Activated CD8-positive, alpha-beta memory T cell treated with anti-CD3 and anti-CD28 coated beads for 36 hours (primary cell): ENCODE results near the gene SORCS2. TPM values are rescaled to one million over a fixed set of nuclear protein-coding genes. Genes with fewer than 3 reads are reported as not detected.

Experiments
- CTCF ChIA-PET: fragments of 350-600 bp; sonication (Branson Sonifier 250); formaldehyde crosslinking; loops from one replicate; lab custom pipeline; 2021; ENCODE audit warnings: antibody characterized with exemption; lab: Charles Lee
- POLR2A ChIA-PET: fragments of 350-600 bp; sonication (Branson Sonifier 250); formaldehyde crosslinking; loops from one replicate; lab custom pipeline; 2021; ENCODE audit warnings: antibody characterized with exemption; lab: Charles Lee
- total RNA-seq, 2 experiments: library from RNA; stranded (reverse); gene quantifications; one replicate each; pipeline ENCODE4 v1.2.3, GENCODE V29; 2021

The SORCS2 gene
- total RNA-seq, 2 experiments from 2014 or later: not detected

DNA sequence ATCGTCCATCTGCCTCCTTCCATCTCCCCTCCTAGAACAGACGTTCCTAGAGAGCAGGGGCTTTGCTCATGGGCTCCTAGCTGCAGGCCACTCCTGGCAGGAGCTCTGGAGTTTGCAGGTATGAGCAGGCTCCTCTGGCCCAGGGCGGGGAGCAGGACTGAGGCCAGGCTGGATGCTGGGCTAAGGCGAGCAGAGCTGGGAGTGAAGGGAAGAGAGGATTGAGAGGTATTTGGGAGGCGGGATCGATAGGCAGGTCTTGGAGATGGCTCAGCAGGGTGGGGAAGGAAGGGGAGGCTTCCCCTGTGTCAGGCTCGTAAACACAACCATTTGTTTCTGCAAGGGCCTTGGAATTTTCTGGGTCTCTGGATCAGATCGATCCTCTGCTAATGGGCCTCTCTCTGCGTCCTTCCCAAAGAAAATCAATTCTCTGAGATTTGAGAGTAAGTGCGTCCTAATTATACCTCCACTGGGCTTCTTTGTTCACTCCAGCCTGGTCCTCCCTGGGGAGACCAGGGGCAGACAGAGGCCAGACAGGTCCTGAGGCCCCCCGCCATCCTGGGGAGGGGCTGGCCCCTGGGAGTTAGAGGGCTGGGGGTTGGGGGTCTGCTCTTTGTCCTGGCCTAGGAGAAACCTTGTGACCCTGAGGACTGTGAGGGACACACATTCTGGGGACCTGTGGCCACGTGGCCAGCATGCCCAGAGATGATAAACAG, 337.2 kb downstream of the SORCS2 start:
- CTCF ChIA-PET: no interaction called here
- POLR2A ChIA-PET: no interaction called here

DNA sequence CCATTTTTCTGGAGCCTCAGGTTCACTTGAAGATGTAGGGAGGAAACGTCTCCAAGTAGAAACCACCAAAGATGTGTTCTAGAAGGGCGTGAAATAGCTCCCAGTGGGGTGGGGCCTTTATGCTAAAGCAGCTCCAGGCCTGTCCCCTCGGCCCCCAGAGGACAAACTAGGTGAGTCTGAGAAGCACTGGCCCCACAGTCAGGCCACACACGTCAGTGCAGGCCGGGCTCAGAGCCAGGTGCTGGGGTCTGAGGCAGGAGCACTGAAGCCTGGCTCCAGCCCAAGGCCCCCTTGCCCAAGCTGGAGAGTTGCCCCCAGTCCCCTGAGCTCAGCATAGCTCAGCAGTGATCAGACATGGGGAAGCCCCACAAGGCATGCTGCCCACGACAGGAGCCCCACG, 337.7 kb downstream of the SORCS2 start:
- CTCF ChIA-PET: no interaction called here
- POLR2A ChIA-PET: no interaction called here

GRCh38 chr4:7530932-7531639, 338.7 kb downstream of the SORCS2 start:
- ChIA-PET POLR2A (no interaction called here), CTCF (no interaction called here)

GRCh38 chr4:7531640-7531994, 339.3 kb downstream of the SORCS2 start:
- POLR2A ChIA-PET: no interaction called here
- CTCF ChIA-PET: no interaction called here

- ChIA-PET POLR2A (no interaction called here), CTCF (no interaction called here)
These were observed 339.7 kb downstream of the SORCS2 start for GRCh38 chr4:7532043-7532442.

DNA sequence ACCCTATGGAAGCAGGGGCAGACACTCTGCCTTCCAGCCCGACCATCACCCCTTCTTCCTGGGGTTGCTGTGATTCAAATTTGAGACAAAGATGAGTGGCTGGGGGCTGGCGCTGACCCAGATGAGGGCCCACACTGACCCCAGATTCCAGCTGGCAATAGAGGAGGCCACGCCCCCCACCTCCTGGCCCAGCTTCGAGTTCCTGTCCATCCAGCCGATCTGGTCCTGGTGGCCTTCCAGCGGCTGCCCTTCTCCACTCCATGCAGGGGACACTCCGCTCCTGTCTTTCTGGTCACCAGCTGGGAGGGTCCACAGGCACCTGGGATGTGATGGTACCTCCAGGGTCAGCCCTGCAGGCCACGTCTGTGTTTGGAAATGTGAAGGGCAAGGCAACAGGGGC, 340.9 kb downstream of the SORCS2 start:
- ChIA-PET POLR2A (no interaction called here), CTCF (no interaction called here)

DNA sequence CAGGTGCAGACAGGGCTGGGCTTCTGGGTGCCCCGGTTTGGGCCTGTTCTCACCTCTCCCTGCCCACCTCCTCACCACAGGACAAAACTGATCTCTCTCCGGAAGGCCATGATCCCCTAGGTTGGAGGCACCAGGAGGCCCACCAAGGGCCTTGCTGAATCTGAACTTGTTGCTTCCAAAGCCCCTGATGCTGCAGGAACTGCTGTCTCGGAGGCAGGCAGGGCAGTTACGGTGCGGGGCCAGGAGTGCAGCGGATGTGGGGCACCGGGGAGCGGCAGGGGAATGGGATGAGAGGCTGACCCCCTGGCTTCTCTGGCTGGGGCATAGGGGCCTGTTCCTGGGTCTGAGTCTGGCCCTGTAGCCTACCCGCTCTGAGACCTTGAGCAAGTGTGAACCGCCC, 342.8 kb downstream of the SORCS2 start:
- POLR2A ChIA-PET: no interaction called here
- CTCF ChIA-PET: no interaction called here

DNA sequence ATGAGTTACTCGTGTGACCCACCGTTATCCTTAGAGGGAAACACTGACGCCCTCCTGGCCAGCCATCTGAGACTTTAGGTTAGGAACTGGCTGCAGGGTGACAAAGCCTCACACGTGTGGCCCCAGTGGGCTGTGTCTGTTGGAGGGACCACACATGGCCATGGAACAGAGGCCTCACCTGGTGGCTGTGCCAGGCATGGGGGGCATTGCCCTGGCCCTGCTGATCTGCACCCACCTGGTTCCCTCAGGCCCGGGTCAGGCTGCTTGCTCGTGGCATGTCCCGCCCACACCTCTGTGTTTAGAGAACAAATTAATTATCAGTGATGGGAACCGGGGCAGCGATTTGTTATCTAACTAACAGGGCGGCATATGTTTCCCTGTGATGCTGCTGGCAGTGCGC, 343.3 kb downstream of the SORCS2 start:
- POLR2A ChIA-PET: no interaction called here
- CTCF ChIA-PET: no interaction called here

- CTCF ChIA-PET: no interaction called here
These were observed 344.5 kb downstream of the SORCS2 start for GRCh38 chr4:7536876-7537275.

GRCh38 chr4:7537853-7538400, 345.6 kb downstream of the SORCS2 start:
- ChIA-PET POLR2A (no interaction called here), CTCF (no interaction called here)

More at GRCh38 chr4:7536876-7537275, 344.5 kb downstream of the SORCS2 start:
- POLR2A ChIA-PET: no interaction called here

GRCh38 chr4:7538518-7538917, 346.2 kb downstream of the SORCS2 start:
- POLR2A ChIA-PET: no interaction called here
- CTCF ChIA-PET: no interaction called here

- POLR2A ChIA-PET: no interaction called here
- CTCF ChIA-PET: no interaction called here
These were observed 346.8 kb downstream of the SORCS2 start for GRCh38 chr4:7539186-7539585.

GRCh38 chr4:7539659-7540058, 347.3 kb downstream of the SORCS2 start:
- ChIA-PET CTCF (no interaction called here), POLR2A (no interaction called here)

GRCh38 chr4:7540206-7540605, 347.9 kb downstream of the SORCS2 start:
- ChIA-PET POLR2A (no interaction called here), CTCF (no interaction called here)

DNA sequence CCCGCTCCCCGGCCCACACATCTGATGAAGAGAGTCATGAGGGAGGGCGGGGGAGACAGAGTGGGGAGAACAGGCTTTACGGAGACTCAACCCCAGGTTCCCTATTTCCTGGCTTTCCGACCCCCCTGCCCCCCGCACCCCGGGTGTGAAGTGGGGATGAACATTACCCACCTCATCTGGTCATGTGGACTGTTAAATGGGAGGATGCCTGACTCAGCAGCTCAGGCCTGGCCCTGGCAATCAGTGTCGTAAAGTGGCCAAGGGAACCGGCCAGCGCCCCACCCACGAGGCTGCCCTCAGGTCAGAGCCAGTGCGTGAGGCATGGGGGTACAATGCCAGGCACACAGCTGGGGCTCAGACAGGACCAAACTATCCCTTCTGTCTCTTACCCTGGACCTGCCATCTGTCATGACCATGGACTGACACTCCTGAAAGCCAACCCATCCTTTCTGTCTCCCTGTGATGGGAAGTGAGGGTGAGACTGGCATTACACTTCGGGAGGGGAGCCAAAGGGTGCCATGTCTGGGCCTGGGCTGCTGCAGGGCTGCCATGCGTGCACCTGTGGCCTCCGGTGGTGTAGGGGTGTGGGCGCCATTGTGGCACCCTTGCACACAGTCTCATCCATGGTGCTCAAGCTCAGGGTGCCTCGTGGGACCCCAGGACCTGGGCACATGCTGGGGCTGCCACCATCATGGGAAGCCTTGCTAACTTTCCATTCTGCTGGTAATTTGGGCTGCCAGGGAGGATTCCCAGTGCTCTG, 348.5 kb downstream of the SORCS2 start:
- CTCF ChIA-PET: no interaction called here
- POLR2A ChIA-PET: no interaction called here

DNA sequence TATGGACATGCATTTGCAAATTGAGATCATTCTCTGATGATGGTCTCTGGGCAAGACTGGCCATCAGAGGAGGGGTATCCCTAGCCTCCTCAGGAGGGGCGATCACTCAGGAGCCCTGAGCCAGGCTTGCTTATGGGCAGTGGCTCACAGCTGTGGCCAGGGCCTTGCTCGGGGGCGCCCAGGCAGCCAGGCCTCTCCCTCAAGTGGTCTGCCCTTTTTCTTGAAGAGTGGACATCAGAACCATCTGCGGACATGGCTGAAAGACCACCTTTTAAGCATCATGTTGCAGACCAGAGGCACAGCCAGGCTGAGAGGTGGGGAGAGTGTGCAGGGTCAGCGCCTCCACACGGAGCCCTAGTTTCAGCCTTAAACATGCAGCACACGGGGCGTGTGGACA, 349.1 kb downstream of the SORCS2 start:
- CTCF ChIA-PET: no interaction called here

DNA sequence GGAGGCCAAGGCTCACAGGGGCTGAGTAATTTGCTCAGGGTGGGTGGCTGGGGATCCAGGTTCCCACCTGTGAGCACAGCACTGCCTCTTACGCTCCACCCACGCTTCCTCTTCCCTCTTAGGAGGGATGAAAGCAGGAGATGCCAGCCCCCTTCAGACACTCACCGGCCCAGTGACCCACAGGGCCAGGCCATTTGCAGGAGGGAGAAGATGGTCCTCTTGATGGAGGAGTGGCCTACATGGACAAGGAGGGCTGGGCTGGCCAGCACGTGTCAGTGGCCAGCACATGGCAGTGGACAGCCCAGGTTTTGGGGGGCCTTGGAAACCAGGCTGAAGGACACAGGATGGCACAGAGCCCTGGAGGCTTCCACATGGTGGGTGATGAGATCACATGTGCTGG, 350.4 kb downstream of the SORCS2 start:
- POLR2A ChIA-PET: no interaction called here
- CTCF ChIA-PET: no interaction called here

More for the DNA sequence above, 349.1 kb downstream of the SORCS2 start:
- POLR2A ChIA-PET: no interaction called here

GRCh38 chr4:7546152-7546808, 353.9 kb downstream of the SORCS2 start:
- ChIA-PET POLR2A (no interaction called here), CTCF (no interaction called here)

- POLR2A ChIA-PET: no interaction called here
- CTCF ChIA-PET: no interaction called here
These were observed 354.6 kb downstream of the SORCS2 start for GRCh38 chr4:7546809-7547367.
